Activated naive CD4-positive, alpha-beta T cell treated with anti-CD3 and anti-CD28 coated beads, Interleukin-2, amount 50 U/mL, for 72 hours (primary cell): ENCODE results near the gene RNF151. TPM values are rescaled to one million over a fixed set of nuclear protein-coding genes. Genes with fewer than 3 reads are reported as not detected.
A peak's percentile ranks its signal among the peaks of the same experiment; 100 is the strongest.
"Not testable (repeated sequence)": the region's sequence is repeated elsewhere in the genome, so short reads cannot be mapped to it uniquely, and the experiment has no call there.

Source experiments
- ATAC-seq, 2 donors: fragments of 150-1000 bp; cut with Tn5 transposase; 2 replicates each; pipeline ENCODE4 v1.10.0; 2021; ENCODE audit warnings: mild to moderate bottlenecking in 2 of 2, moderate library complexity in 2 of 2
- DNase-seq, 2 donors: peaks; one replicate each; pipeline ENCODE4 v3.0.0; 2021 to 2022; ENCODE audit warnings: low spot score in 2 of 2
- H3K27ac Mint-ChIP-seq, 2 donors: one replicate each; pipeline ENCODE4 v1.8.0; 2022; ENCODE audit warnings: mild to moderate bottlenecking in 2 of 2, mixed read lengths in 2 of 2
- H3K36me3 Mint-ChIP-seq, 2 donors: one replicate each; pipeline ENCODE4 v1.8.0; 2022; ENCODE audit warnings: mixed read lengths in 2 of 2
- H3K9me3 Mint-ChIP-seq, 2 donors: one replicate each; pipeline ENCODE4 v1.8.0; 2022; ENCODE audit warnings: mixed read lengths in 2 of 2
- total RNA-seq, 2 donors: library from RNA; stranded (reverse); gene quantifications; one replicate each; pipeline ENCODE4 v1.2.3, GENCODE V29; 2022

RNF151 gene
- total RNA-seq, 2 donors from 2014 or later = 0.41 TPM; not detected in 1

DNA sequence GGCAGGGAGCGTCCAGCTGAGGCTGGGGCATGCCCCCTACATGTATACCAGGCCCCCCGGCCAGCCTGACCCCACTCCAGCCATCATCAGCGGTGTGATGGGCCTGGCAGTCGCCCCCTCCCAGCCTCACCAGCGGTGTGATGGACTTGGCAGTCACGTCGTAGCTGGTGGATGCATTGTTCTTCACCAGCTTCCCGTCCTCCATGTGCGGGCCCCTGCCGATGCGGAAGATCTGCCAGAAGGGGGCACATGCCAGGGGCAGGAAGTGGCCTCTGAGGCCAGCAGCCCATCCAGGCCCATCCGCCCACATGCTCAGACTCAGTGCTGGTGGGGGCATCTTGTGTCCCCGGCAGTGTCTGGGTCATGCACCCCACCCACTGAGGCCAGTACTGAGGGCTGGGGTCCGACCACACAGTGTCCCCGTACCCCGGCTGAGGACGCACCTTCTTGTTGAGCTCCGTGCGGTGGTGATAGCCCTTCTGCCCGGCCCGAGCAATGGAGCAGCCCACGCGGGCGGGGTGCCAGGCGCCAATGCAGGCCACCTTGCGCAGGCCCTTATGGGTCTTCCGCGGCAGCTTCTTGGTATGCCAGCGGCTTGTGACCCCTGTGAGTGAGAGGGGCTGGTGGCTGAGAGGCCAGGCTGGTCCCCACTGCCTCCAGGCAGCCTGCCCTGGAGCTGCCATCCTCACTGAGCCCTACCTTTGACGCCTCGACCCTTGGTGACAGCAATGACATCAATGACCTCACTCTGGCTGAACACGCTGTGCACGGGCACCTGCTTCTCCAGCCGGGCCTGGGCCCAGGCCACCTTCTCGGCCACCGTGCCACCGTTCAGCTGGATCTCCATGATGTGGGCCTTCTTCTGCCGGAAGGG, 19.9 kb upstream of the RNF151 start:
- Mint-ChIP-seq H3K36me3 (peaks cover 0 to 7% of the 10 kb centered on the region in 2 donors), H3K9me3 (no peaks in the 10 kb centered on the region), H3K27ac (no peak overlapping the region)
- DNase-seq = no peak
- no peak for ATAC-seq

DNA sequence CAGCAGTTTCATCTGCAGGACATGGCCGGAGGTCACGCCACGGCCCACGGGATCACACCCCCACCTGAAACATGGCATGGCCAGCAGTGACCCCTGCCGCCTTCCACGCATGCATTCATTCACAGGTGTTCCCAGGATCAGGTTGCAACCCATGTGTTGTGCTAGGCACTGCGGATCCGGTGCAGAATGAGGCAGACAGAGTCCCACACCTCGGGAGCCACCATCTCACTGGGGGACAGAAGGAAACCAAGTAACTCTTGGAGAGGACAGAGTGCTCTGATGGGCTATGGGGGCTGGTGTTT, 19.3 kb upstream of the RNF151 start:
- Mint-ChIP-seq H3K36me3 (peaks cover 0 to 5% of the 10 kb centered on the region in 2 donors), H3K27ac (peak overlapping the region in 1 of 2 donors; percentile 84), H3K9me3 (no peaks in the 10 kb centered on the region)
- DNase-seq = no peak
- ATAC-seq = no peak

DNA sequence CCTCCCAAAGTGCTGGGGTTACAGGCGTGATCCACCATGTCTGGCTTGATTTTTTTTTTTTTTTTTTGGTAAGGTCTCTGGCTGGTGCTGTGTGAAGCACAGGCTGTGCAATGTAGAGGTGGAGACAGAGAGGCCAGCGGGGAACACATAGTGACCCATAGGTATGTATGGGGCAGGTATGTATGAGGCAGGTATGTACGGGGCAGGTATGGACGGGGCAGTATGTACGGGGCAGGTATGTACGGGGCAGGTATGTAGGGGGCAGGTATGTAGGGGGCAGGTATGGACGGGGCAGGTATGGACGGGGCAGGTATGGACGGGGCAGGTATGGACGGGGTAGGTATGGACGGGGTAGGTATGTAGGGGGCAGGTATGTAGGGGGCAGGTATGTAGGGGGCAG, 17.1 kb upstream of the RNF151 start:
- no peaks in the 10 kb centered on the region for H3K36me3 Mint-ChIP-seq
- ATAC-seq (no peak), DNase-seq (no peak)
- no peak overlapping the region for H3K27ac Mint-ChIP-seq
- H3K9me3 Mint-ChIP-seq = no peaks in the 10 kb centered on the region

- DNase-seq (no peak), ATAC-seq (no peak)
- H3K36me3 Mint-ChIP-seq = no peaks in the 10 kb centered on the region
- no peak overlapping the region for H3K27ac Mint-ChIP-seq
- H3K9me3 Mint-ChIP-seq = no peaks in the 10 kb centered on the region
Measured at GRCh38 chr16:1950047-1950446, 16.6 kb upstream of the RNF151 start.

DNA sequence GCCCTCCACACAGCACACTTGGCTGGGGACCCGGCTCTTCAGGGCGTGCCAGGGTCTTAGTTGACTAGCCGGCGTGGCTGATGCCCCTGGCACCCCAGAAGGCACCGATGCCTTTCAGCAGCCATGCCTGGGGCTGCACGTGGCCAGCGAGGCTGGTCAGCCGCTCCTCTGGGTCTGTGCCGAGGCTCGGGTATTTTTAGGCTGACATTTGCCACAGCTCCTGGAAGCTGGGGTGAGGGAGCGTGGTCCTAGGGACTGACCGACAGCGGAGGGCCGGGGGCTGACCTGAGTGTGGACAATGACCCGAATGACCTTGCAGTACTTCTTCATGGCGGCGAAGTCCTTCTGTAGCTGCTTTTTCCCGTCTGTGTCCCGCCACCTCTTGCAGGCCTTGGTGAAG, 16.1 kb upstream of the RNF151 start:
- no peaks in the 10 kb centered on the region for H3K9me3 Mint-ChIP-seq
- no peak overlapping the region for H3K27ac Mint-ChIP-seq
- DNase-seq = no peak
- no peak for ATAC-seq
- no peaks in the 10 kb centered on the region for H3K36me3 Mint-ChIP-seq

GRCh38 chr16:1953734-1954133, 12.9 kb upstream of the RNF151 start:
- DNase-seq = peak in 1 of 2 donors; percentile 55
- no peaks in the 10 kb centered on the region for H3K36me3 Mint-ChIP-seq
- no peak for ATAC-seq
- no peak overlapping the region for H3K27ac Mint-ChIP-seq
- no peaks in the 10 kb centered on the region for H3K9me3 Mint-ChIP-seq

DNA sequence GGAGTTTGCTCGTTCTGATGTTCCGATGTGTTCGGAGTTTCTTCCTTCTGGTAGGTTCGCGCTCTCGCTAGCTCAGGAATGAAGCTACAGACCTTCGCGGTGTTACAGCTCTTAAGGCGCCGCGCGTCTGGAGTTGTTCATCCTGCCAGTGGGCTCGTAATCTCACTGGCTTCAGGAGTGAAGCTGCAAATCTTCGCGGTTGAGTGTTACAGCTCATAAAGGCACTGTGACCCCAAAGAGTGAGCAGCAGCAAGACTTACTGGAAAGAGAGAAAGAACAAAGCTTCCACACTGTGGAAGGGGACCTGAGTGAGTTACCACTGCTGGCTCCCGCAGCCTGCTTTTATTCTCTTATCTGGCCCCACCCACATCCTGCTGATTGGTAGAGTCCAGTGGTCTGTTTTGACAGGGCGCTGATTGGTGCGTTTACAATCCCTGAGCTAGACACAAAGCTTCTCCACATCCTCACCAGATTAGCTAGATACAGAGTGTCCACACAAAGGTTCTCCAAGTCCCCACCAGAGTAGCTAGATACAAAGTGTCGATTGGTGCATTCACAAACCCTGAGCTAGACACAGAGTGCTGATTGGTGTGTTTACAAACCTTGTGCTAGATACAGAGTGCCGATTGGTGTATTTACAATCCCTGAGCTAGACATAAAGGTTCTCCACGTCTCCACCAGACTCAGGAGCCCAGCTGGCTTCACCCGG, 9.1 kb upstream of the RNF151 start:
- not testable (repeated sequence) for H3K27ac Mint-ChIP-seq, ATAC-seq, DNase-seq, H3K9me3 Mint-ChIP-seq
- H3K36me3 Mint-ChIP-seq = peaks cover 13 to 26% of the 10 kb centered on the region in 2 donors

DNA sequence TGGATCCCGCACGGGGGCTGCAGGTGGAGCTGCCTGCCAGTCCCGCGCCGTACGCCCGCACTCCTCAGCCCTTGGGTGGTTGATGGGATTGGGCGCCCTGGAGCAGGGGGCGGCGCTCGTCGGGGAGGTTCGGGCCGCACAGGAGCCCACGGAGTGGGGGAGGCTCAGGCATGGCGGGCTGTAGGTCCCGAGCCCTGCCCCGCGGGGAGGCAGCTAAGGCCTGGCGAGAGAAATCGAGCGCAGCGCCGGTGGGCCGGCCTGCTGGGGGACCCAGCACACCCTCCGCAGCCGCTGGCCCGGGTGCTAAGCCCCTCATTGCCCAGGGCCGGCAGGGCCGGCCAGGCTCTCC, 8.5 kb upstream of the RNF151 start:
- not testable (repeated sequence) for H3K27ac Mint-ChIP-seq

GRCh38 chr16:1958715-1959268, 7.9 kb upstream of the RNF151 start:
- ATAC-seq (peak; percentile 3 to 18), DNase-seq (no peak)
- H3K9me3 Mint-ChIP-seq = no peaks in the 10 kb centered on the region
- peaks cover 25 to 38% of the 10 kb centered on the region in 2 donors for H3K36me3 Mint-ChIP-seq
- peak overlapping the region in 1 of 2 donors; percentile 94 for H3K27ac Mint-ChIP-seq

More for the DNA sequence above, 8.5 kb upstream of the RNF151 start:
- not testable (repeated sequence) for DNase-seq, H3K9me3 Mint-ChIP-seq, ATAC-seq
- peaks cover 18 to 31% of the 10 kb centered on the region in 2 donors for H3K36me3 Mint-ChIP-seq

- Mint-ChIP-seq H3K9me3 (no peaks in the 10 kb centered on the region), H3K27ac (peak within 1 kb of the TSS; percentile 94 to 98), H3K36me3 (peaks cover 32 to 45% of the 10 kb centered on the region in 2 donors)
- ATAC-seq (peak; percentile 79 to 91), DNase-seq (peak; percentile 95 to 97)
Measured at GRCh38 chr16:1959269-1960039, 7.2 kb upstream of the RNF151 start, which contains the start of gene NDUFB10. Gene NDUFB10, plus strand, starts transcription at chr16:1959538. Its CDS starts 87 bp downstream, at chr16:1959625.

- H3K36me3 Mint-ChIP-seq = peaks cover 47 to 59% of the 10 kb centered on the region in 2 donors
- peak in 1 of 2 donors; percentile 1 for ATAC-seq
- no peaks in the 10 kb centered on the region for H3K9me3 Mint-ChIP-seq
- DNase-seq = peak in 1 of 2 donors; percentile 50
- H3K27ac Mint-ChIP-seq = peak overlapping the region; percentile 94 to 98
Measured at GRCh38 chr16:1960665-1961630, 5.7 kb upstream of the RNF151 start.

- Mint-ChIP-seq H3K36me3 (peaks cover 47 to 59% of the 10 kb centered on the region in 2 donors), H3K27ac (peak overlapping the region; percentile 97 to 99), H3K9me3 (no peaks in the 10 kb centered on the region)
- ATAC-seq = no peak
- no peak for DNase-seq
Measured at GRCh38 chr16:1961651-1962067, 5.0 kb upstream of the RNF151 start.

DNA sequence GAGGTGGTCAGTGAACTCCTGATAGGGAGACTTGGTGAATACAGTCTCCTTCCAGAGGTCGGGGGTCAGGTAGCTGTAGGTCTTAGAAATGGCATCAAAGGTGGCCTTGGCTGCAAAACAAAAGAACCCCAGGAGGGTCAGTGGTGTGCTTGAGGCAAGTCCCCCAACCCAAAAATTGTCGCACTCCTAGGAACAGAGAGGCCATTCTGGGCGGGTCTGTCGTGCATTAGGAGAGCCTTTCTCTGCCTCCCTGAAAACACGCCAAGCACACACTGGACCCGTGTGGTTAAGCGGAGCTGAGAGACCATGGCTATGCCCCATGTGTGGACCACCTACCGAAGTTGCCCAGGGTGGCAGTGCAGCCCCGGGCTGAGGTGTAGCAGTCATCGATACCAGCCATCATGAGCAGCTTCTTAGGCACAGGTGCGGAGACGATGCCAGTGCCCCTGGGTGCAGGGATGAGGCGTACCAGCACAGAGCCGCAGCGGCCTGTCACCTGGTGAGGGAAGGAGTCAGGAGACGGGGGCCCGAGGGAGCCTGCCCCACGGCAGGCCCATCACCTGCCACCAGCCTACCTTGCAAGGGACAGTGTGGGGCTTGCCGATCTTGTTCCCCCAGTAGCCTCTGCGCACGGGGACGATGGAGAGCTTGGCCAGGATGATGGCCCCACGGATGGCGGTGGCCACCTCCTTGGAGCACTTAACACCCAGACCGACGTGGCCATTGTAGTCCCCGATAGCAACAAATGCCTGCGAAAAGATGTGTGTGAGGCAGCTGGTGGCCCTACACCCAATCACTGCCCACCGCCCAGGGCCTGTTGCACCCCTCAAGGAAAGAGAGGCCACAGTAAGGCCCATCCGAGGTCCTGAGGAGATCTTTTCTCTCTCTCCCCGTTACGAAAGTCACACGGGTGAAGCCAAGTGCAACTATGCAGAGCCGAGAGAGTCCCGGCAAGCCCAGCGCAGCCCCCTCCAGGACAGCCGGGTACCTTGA, 4.2 kb upstream of the RNF151 start:
- not testable (repeated sequence) for H3K9me3 Mint-ChIP-seq, ATAC-seq

GRCh38 chr16:1963806-1964505, 2.7 kb upstream of the RNF151 start:
- peak overlapping the region; percentile 97 to 99 for H3K27ac Mint-ChIP-seq
- no peaks in the 10 kb centered on the region for H3K9me3 Mint-ChIP-seq
- ATAC-seq = peak in 1 of 2 donors; percentile 7
- H3K36me3 Mint-ChIP-seq = peaks cover 51 to 59% of the 10 kb centered on the region in 2 donors
- peak in 1 of 2 donors; percentile 44 for DNase-seq

More for the DNA sequence above, 4.2 kb upstream of the RNF151 start:
- Mint-ChIP-seq H3K36me3 (peaks cover 50 to 59% of the 10 kb centered on the region in 2 donors), H3K27ac (peak overlapping the region; percentile 97 to 99)
- not testable (repeated sequence) for DNase-seq
